NB4 (cell line): Measurements from ENCODE around the gene HADH.
"Not testable (repeated sequence)": the region's sequence is repeated elsewhere in the genome, so short reads cannot be mapped to it uniquely, and the experiment has no call there.

Experiments
- DNase-seq: peaks from one replicate; pipeline ENCODE4 v3.0.0; 2010; ENCODE audit warnings: low read depth
- H3K4me3 ChIP-seq: one replicate; pipeline ENCODE4 v1.5.1; 2011; ENCODE audit warnings: mild to moderate bottlenecking, low read depth, low read length, moderate library complexity
- MYC ChIP-seq: IDR thresholded peaks from 2 replicates; pipeline ENCODE4 v1.6.1; 2011; ENCODE audit warnings: low read depth, low read length
- POLR2A ChIP-seq: IDR thresholded peaks from 2 replicates; pipeline ENCODE4 v1.6.1; 2011; ENCODE audit warnings: mild to moderate bottlenecking; ENCODE audit not compliant: insufficient read length; ENCODE audit errors: extremely low read depth
- TF ChIP-seq, protein P1 (sequence below): IDR thresholded peaks from one replicate; pipeline ENCODE4 v1.5.1; 2012; ENCODE audit warnings: low read depth, low read length
- TF ChIP-seq, protein P2 (sequence below): IDR thresholded peaks from 2 replicates; pipeline ENCODE4 v1.6.1; 2011; ENCODE audit warnings: low read depth, low read length

The HADH gene

DNA sequence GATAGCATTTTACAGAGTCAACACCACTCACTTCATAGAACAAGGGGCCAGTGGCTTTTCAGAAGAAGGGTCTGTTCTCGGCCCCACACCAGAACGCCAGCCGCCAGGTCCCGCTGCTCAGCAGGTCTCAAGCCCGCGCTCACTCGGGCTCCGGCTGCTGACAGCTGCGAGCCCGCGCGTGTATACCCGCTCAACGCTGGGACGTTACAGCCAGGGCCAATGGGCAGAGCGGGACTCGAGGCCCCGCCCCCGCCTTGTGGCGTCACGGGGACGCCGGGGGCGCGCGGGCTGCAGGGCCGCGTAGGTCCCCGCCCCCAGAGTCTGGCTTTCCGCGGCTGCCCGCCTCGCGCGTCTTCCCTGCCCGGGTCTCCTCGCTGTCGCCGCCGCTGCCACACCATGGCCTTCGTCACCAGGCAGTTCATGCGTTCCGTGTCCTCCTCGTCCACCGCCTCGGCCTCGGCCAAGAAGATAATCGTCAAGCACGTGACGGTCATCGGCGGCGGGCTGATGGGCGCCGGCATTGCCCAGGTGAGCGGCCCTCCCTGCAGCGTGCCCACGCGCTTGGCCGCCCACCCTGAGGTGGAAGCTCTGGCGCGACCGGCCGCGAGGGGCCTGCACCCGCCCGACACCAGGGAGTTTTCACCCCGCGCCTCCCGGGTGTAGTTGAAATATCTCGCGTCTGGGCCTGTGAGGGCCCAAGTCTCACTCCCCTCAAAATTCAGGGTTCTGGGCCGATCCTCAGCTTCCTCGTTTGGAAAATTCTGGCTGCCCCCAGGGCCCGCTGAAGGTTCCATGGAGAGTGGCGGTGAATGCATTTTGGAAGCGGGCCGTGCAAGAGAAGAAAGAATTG lies at the start of gene HADH:
Gene HADH, plus strand, starts transcription at position 353 of the 850 bp plus-strand sequence. Its CDS starts 44 bp downstream, at position 397.
- peak; percentile 93 for DNase-seq

DNA sequence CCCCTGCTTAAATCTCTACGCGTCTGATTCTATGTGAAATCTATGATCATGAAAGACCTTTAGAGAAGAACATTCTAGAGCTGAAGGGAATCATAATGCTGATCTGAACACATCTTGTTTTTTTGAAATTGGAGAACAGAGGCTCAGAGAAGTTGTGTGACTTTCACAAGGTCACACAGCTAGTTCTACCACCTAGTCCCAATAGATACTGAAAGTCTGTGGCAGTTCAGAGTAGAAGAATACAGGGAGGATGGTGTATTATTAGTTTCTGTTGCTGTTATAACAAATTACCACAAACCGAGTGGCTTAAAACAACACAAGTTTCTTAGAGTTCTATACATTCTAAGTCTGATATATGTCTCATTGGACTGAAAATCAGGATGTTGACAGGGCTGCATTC lies 43.9 kb upstream of the HADH start:
- DNase-seq: no peak
- no peak overlapping the region for H3K4me3 ChIP-seq
- TF ChIP-seq, protein P1, sequence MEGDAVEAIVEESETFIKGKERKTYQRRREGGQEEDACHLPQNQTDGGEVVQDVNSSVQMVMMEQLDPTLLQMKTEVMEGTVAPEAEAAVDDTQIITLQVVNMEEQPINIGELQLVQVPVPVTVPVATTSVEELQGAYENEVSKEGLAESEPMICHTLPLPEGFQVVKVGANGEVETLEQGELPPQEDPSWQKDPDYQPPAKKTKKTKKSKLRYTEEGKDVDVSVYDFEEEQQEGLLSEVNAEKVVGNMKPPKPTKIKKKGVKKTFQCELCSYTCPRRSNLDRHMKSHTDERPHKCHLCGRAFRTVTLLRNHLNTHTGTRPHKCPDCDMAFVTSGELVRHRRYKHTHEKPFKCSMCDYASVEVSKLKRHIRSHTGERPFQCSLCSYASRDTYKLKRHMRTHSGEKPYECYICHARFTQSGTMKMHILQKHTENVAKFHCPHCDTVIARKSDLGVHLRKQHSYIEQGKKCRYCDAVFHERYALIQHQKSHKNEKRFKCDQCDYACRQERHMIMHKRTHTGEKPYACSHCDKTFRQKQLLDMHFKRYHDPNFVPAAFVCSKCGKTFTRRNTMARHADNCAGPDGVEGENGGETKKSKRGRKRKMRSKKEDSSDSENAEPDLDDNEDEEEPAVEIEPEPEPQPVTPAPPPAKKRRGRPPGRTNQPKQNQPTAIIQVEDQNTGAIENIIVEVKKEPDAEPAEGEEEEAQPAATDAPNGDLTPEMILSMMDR: no peak
- TF ChIP-seq MYC (no peak), POLR2A (no peak)
- TF ChIP-seq, protein P2, sequence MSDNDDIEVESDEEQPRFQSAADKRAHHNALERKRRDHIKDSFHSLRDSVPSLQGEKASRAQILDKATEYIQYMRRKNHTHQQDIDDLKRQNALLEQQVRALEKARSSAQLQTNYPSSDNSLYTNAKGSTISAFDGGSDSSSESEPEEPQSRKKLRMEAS: no peak

More for the DNA sequence above, at the start of gene HADH:
- TF ChIP-seq MYC (no peak; the same call in 1 of the 2 replicates), POLR2A (peak; percentile 58)
- TF ChIP-seq, protein P2: peak; percentile 69
- peak within 1 kb of the TSS; percentile 86 for H3K4me3 ChIP-seq

DNA sequence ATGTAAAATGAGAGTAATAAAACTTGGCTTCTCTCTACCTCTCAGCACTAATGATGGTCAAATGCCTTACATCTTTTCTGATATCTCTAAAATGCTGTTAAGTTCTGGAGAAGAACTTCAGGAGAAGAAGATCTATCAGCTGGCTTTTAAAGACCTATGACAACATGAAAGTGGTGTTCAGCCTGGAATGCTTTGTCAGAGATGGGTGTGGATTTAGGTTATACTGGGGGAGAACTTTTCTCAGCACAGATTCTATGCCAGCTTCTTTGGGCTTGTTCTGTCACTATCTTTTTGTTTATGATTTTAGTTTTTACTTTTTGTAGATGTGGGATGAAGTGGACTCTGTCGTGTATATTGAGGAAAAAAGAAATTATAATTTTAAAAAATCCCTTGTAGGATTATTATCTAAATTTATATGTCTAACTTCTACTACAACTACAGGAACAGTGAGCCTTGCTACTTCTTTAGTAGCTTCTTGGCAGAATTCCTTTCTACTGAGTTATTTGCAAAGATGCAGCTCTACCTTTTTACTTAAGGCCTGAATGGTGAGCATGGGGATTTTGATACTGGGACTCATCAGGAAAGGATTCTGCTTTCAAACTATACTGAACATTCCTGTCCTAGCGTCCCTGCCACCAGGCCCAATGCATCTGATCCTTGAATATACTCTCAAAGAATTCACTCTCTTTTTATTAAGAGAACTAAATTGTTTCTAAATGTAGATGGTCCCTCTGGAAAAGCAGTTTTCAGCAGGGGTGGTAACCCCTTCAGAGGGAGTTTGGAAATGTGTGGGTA lies 38.7 kb upstream of the HADH start:
- no peak overlapping the region for H3K4me3 ChIP-seq
- TF ChIP-seq, protein P2: no peak
- no peak for TF ChIP-seq MYC
- no peak for TF ChIP-seq POLR2A
- TF ChIP-seq, protein P1: no peak
- no peak for DNase-seq

DNA sequence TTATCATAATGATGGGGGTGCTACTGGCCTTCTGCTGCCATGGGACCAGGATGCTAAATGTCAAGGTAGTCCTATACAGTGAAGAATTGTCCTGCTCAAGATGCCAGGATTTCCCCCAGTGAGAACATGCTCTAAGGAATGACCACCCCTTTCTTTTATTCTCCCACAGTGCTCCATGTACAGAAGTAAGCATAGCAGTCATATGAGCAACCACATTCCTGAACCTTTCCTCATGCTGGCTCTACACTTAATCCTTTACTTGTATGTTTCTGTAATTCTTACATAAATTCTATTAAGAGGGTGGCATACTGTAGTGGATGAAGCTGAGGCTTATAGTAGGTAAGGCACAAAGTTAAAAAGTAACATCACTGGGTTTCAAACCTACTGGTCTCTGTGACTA lies 38.1 kb upstream of the HADH start:
- no peak for DNase-seq

DNA sequence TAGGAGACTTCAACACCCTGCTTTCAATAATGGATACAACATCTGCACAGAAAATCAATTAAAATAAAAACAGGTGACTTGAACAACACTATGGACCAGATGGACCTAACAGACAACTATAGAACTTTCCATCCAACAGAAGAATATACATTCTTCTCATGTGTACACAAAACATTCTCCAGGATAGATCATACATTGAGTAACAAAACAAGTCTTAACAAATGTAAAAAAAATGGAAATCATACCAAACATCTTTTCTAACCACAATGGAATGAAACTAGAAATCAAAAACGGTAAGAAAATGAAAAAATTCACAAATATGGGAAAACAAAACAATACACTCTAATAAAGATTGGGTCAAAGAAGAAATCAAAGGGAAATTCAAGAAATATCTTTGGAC lies 33.7 kb upstream of the HADH start:
- H3K4me3 ChIP-seq: no peak overlapping the region
- no peak for TF ChIP-seq MYC
- TF ChIP-seq POLR2A: no peak
- TF ChIP-seq, protein P1: no peak
- TF ChIP-seq, protein P2: no peak
- DNase-seq: no peak

More for the DNA sequence above, 38.1 kb upstream of the HADH start:
- TF ChIP-seq, protein P2: no peak
- TF ChIP-seq, protein P1: no peak
- TF ChIP-seq MYC (no peak), POLR2A (no peak)
- H3K4me3 ChIP-seq: no peak overlapping the region

DNA sequence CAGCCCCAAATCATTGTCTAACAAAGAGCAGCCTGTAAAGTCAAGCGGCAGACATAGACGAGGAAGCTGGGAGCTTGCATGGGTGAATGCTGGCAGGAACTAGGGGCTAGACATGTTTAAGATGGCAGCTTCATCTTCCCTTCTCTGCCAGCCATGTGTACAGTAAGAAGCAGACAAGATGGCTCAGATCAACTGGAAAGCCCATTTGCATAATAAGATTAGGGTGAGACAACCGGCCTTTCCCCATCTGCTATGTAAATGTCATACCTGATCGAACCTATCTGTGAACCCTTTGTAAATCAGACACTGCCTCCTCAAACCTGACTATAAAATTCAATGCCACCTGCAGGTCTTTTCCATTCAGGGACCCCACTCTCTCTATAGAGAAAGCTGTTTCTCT lies 22.8 kb upstream of the HADH start:
- TF ChIP-seq, protein P1: no peak
- TF ChIP-seq MYC (no peak), POLR2A (no peak)
- TF ChIP-seq, protein P2: no peak
- H3K4me3 ChIP-seq: no peak overlapping the region
- no peak for DNase-seq

DNA sequence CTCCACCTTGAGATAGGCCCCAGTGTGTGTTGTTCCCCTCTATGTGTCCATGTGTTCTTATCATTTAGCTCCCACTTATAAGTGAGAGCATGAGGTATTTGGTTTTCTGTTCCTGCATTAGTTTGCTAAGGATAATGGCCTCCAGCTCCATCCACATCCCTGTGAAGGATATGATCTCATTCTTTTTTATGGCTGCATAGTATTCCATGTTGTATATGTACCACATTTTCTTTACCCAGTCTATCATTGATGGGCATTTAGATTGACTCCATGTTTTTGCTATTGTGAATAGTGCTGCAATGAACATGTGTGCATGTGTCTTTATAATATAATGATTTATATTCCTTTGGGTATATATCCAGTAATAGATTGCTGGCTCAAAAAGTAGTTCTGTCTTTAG lies 22.2 kb upstream of the HADH start:
- not testable (repeated sequence) for H3K4me3 ChIP-seq, DNase-seq

DNA sequence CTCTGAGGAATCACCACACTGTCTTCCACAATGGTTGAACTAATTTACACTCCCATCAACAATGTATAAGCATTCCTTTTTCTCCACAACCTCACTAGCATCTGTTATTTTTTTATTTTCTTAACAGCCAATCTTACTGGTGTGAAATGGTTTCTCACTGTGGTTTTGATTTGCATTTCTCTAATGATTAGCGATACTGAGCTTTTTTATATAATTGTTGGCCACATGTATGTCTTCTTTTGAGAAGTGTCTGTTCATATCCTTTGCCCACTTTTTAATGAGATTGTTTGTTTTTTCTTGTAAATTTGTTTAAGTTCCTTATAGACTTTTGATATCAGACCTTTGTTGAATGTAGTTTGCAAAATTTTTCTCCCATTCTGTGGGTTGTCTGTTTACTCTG lies 21.8 kb upstream of the HADH start:
- not testable (repeated sequence) for DNase-seq, H3K4me3 ChIP-seq
